H1 (cell line): ENCODE measurements around the gene COLEC12. TPM values are rescaled to one million over a fixed set of nuclear protein-coding genes. Genes with fewer than 3 reads are reported as not detected.

ENCODE experiments used
- CTCF ChIA-PET: fragments of 300-600 bp; sonication (Branson Sonifier 250); formaldehyde crosslinking; loops from one replicate; lab custom pipeline; 2021; ENCODE audit not compliant: partially characterized antibody; lab: Charles Lee
- POLR2A ChIA-PET: fragments of 300-600 bp; sonication (Branson Sonifier 250); formaldehyde crosslinking; loops from one replicate; lab custom pipeline; 2021; ENCODE audit warnings: inconsistent platforms; ENCODE audit not compliant: partially characterized antibody; lab: Charles Lee
- DNase-seq, 2 experiments: peaks; one replicate each; pipeline versions ENCODE4 v3.0.0 to v3.0.0-alpha.2; 2010 to 2022; ENCODE audit warnings: low spot score in 2 of 2, low read depth in 1 of 2, mixed read lengths in 1 of 2
- FAIRE-seq: peaks from 2 replicates; lab custom pipeline; 2011; peaks lifted over from hg19 to GRCh38; lab: Jason Lieb, UNC
- H2AFZ ChIP-seq: 2 replicates; pipeline ENCODE4 v1.8.1; 2012; ENCODE audit warnings: low read length, inconsistent platforms
- H2AK5ac ChIP-seq: 2 replicates; pipeline ENCODE4 v1.6.1; 2013; ENCODE audit warnings: low read depth, low read length
- H2BK120ac ChIP-seq: replicated peaks from 2 replicates; pipeline ENCODE3; 2013; ENCODE audit warnings: low read depth, low read length, inconsistent platforms
- H2BK12ac ChIP-seq: 2 replicates; pipeline ENCODE4 v1.6.1; 2013; ENCODE audit warnings: low read depth, low read length
- H2BK15ac ChIP-seq: 2 replicates; pipeline ENCODE4 v1.6.1; 2013; ENCODE audit warnings: low read length
- H2BK20ac ChIP-seq: 2 replicates; pipeline ENCODE4 v1.6.1; 2013; ENCODE audit warnings: low read length
- H2BK5ac ChIP-seq: 2 replicates; pipeline ENCODE4 v1.6.1; 2013; ENCODE audit warnings: low read depth, low read length
- H3K14ac ChIP-seq: 2 replicates; pipeline ENCODE4 v1.6.1; 2013; ENCODE audit warnings: inconsistent platforms; ENCODE audit not compliant: insufficient read length
- H3K18ac ChIP-seq: 2 replicates; pipeline ENCODE4 v1.6.1; 2013; ENCODE audit warnings: low read length; ENCODE audit errors: extremely low read depth
- H3K23ac ChIP-seq: 2 replicates; pipeline ENCODE4 v1.6.1; 2013; ENCODE audit warnings: inconsistent platforms; ENCODE audit not compliant: insufficient read length
- H3K23me2 ChIP-seq: 2 replicates; pipeline ENCODE4 v1.6.1; 2013; ENCODE audit warnings: low read depth, low read length
- H3K27ac ChIP-seq: 2 replicates; pipeline ENCODE4 v1.6.1; 2011; ENCODE audit warnings: low read depth, low read length, inconsistent platforms
- H3K27me3 ChIP-seq, 4 experiments: replicated peaks in 1 of 4; 1 replicate in 1 of 4; 2 replicates in 3 of 4; pipeline versions ENCODE4 v1.6.1 to v1.8.1; 2011 to 2013; ENCODE audit warnings: low read length in 3 of 4, mild to moderate bottlenecking in 3 of 4, inconsistent platforms in 2 of 4, mixed read lengths in 2 of 4, moderate library complexity in 1 of 4; ENCODE audit not compliant: control insufficient read depth in 3 of 4, insufficient read depth in 3 of 4; ENCODE audit errors: extremely low read depth in 1 of 4
- H3K36me3 ChIP-seq, 4 experiments: 2 replicates each; pipeline versions ENCODE4 v1.6.1 to v1.8.1; 2011 to 2013; ENCODE audit warnings: mild to moderate bottlenecking in 4 of 4, low read length in 3 of 4, moderate library complexity in 2 of 4, control low read depth in 1 of 4, inconsistent platforms in 1 of 4; ENCODE audit not compliant: insufficient read depth in 4 of 4, control insufficient read depth in 2 of 4
- H3K4ac ChIP-seq: replicated peaks from 2 replicates; pipeline ENCODE3; 2013; ENCODE audit warnings: low read length, low read depth, mixed read lengths, inconsistent platforms; ENCODE audit not compliant: insufficient read length
- H3K4me1 ChIP-seq, 4 experiments: replicated peaks in 1 of 4; 1 replicate in 1 of 4; 2 replicates in 3 of 4; pipeline versions ENCODE4 v1.6.1 to v1.8.1; 2011 to 2013; ENCODE audit warnings: low read length in 3 of 4, inconsistent platforms in 2 of 4, mixed read lengths in 1 of 4; ENCODE audit not compliant: insufficient read depth in 4 of 4, control insufficient read depth in 3 of 4
- H3K4me2 ChIP-seq, 2 experiments: 2 replicates each; pipeline versions ENCODE4 v1.6.1 to v1.8.1; 2011 to 2013; ENCODE audit warnings: low read depth in 2 of 2, low read length in 2 of 2, control low read depth in 1 of 2, inconsistent platforms in 1 of 2, mild to moderate bottlenecking in 1 of 2; ENCODE audit not compliant: insufficient read depth in 1 of 2
- H3K4me3 ChIP-seq, 4 experiments: fragments of 200-600, 300-600 bp in 1 of 4; sonication (generic), shearing (Covaris generic), sonication (Bioruptor Twin) in 1 of 4; 2 replicates each; pipeline versions ENCODE4 v1.5.1 to v1.8.1; 2011 to 2016; ENCODE audit warnings: low read length in 4 of 4, low read depth in 3 of 4, control low read depth in 2 of 4, inconsistent platforms in 2 of 4, mild to moderate bottlenecking in 2 of 4, mixed read lengths in 1 of 4, moderate library complexity in 1 of 4; ENCODE audit not compliant: insufficient read depth in 2 of 4; ENCODE audit errors: extremely low read depth in 1 of 4
- H3K56ac ChIP-seq: replicated peaks from 2 replicates; pipeline ENCODE3; 2013; ENCODE audit warnings: low read depth, mild to moderate bottlenecking, mixed read lengths, low read length, inconsistent platforms; ENCODE audit not compliant: insufficient read length
- H3K79me1 ChIP-seq: 2 replicates; pipeline ENCODE4 v1.6.1; 2013; ENCODE audit warnings: low read depth, low read length, control low read depth
- H3K79me2 ChIP-seq, 2 experiments: 2 replicates each; pipeline versions ENCODE4 v1.6.1 to v1.8.1; 2012 to 2013; ENCODE audit warnings: low read length in 2 of 2, mild to moderate bottlenecking in 2 of 2, inconsistent platforms in 1 of 2; ENCODE audit not compliant: insufficient read depth in 2 of 2, control insufficient read depth in 1 of 2
- H3K9ac ChIP-seq, 4 experiments: replicated peaks in 1 of 4; 1 replicate in 1 of 4; 2 replicates in 3 of 4; pipeline versions ENCODE4 v1.6.1 to v1.8.1; 2011 to 2013; ENCODE audit warnings: low read depth in 3 of 4, low read length in 3 of 4, control low read depth in 2 of 4, mild to moderate bottlenecking in 2 of 4, moderate library complexity in 2 of 4, inconsistent platforms in 1 of 4; ENCODE audit errors: extremely low read depth in 1 of 4
- H3K9me3 ChIP-seq, 2 experiments: 2 replicates each; pipeline versions ENCODE4 v1.6.1 to v1.8.1; 2012 to 2013; ENCODE audit warnings: mild to moderate bottlenecking in 2 of 2, moderate library complexity in 2 of 2, control low read depth in 1 of 2, inconsistent platforms in 1 of 2, low read depth in 1 of 2, low read length in 1 of 2, mixed read lengths in 1 of 2; ENCODE audit not compliant: insufficient read depth in 2 of 2
- H4K20me1 ChIP-seq, 2 experiments: replicated peaks in 1 of 2; 2 replicates each; pipeline versions ENCODE3 to v1.8.1; 2011 to 2013; ENCODE audit warnings: inconsistent platforms in 2 of 2, low read length in 2 of 2, mild to moderate bottlenecking in 1 of 2; ENCODE audit not compliant: insufficient read depth in 2 of 2, control insufficient read depth in 1 of 2
- H4K5ac ChIP-seq: 2 replicates; pipeline ENCODE4 v1.6.1; 2013; ENCODE audit warnings: low read length, low read depth, mixed read lengths, inconsistent platforms; ENCODE audit not compliant: insufficient read length
- H4K8ac ChIP-seq: 2 replicates; pipeline ENCODE4 v1.8.0; 2013; ENCODE audit warnings: mild to moderate bottlenecking, moderate library complexity, low read length, inconsistent platforms; ENCODE audit not compliant: insufficient read depth; ENCODE audit errors: extremely low read depth
- H4K91ac ChIP-seq: replicated peaks from 2 replicates; pipeline ENCODE3; 2013; ENCODE audit warnings: low read length, mixed read lengths, inconsistent platforms; ENCODE audit not compliant: insufficient read length
- RAD21 ChIP-seq, 2 experiments: IDR thresholded peaks in 1 of 2; conservative IDR thresholded peaks in 1 of 2; 2 replicates each; pipeline ENCODE4 v1.6.1; 2011; ENCODE audit warnings: low read depth in 2 of 2, low read length in 2 of 2, improper control_type of control experiment in 1 of 2, inconsistent platforms in 1 of 2, mild to moderate bottlenecking in 1 of 2, moderate library complexity in 1 of 2
- SAP30 ChIP-seq: fragments of 300-600 bp; sonication (generic); IDR thresholded peaks from 2 replicates; pipeline ENCODE4 v1.7.1; 2012; ENCODE audit warnings: low read length, moderate library complexity, mild to moderate bottlenecking, inconsistent platforms; ENCODE audit not compliant: insufficient read depth, insufficient replicate concordance
- SIRT6 ChIP-seq: IDR thresholded peaks from one replicate; pipeline ENCODE4 v1.7.1; 2012; ENCODE audit warnings: low read length, inconsistent platforms
- SP2 ChIP-seq: IDR thresholded peaks from 2 replicates; pipeline ENCODE4 v1.6.1; 2012; ENCODE audit warnings: mild to moderate bottlenecking, low read length, inconsistent platforms
- SRF ChIP-seq: IDR thresholded peaks from 2 replicates; pipeline ENCODE4 v1.6.1; 2011; ENCODE audit warnings: mild to moderate bottlenecking, low read depth, low read length, moderate library complexity
- TEAD4 ChIP-seq: IDR thresholded peaks from 2 replicates; pipeline ENCODE4 v1.6.1; 2012; ENCODE audit warnings: low read depth, low read length, inconsistent platforms, mixed read lengths
- USF2 ChIP-seq: IDR thresholded peaks from 2 replicates; pipeline ENCODE4 v1.6.1; 2011; ENCODE audit warnings: low read length, improper control_type of control experiment
- WGBS, 2 experiments: shearing (Covaris generic) in 1 of 2; methylation state at CpG; one replicate each; pipeline versions ENCODE4 v1.1.6 to v1.1.7; 2013 to 2015; ENCODE audit warnings: low lambda C conversion rate in 2 of 2, mixed read lengths in 2 of 2, inconsistent platforms in 1 of 2, low coverage in 1 of 2, missing lambda C conversion rate in 1 of 2; ENCODE audit not compliant: insufficient replicate concordance in 2 of 2, insufficient coverage in 1 of 2, insufficient read length in 1 of 2; ENCODE audit errors: extremely low coverage in 1 of 2, missing lambda C conversion rate in 1 of 2; 5-methylcytosine and 5-hydroxymethylcytosine counted together
- polyA plus RNA-seq, 7 experiments: library from polyadenylated mRNA; depleted of rRNA in 3 of 7; stranded (reverse) in 5 of 7; unstranded in 2 of 7; fragments of >200 nt in 5 of 7; fragments of 200-250 nt in 2 of 7; gene quantifications; 1 replicate in 5 of 7; 2 replicates in 1 of 7; 4 replicates in 1 of 7; pipeline versions ENCODE4 v1.2.1 to v1.2.3, GENCODE V29; 2011 to 2013; ENCODE audit warnings: missing spikeins in 2 of 7, mixed read lengths in 2 of 7
- total RNA-seq: library from RNA; stranded (reverse); fragmentation: NEBNext Ultra II Directional; extraction: Animal tissue kit (Norgen Biotek cat#: 25700); gene quantifications from 2 replicates; pipeline ENCODE4 v1.2.1, GENCODE V29; 2021

COLEC12 gene
- total and polyA plus RNA-seq, 2 of the 8 experiments (the other 6 are each of a cell fraction or from before 2014, with no cell fraction given): 0.44 to 2.3 TPM

GRCh38 chr18:495017-495416 lies 5.5 kb downstream of the COLEC12 start:
- no peak overlapping the region for H3K4me2 ChIP-seq
- no peak overlapping the region for H3K18ac ChIP-seq
- H3K56ac ChIP-seq: no peak overlapping the region
- no peak overlapping the region for H3K4ac ChIP-seq
- H3K79me1 ChIP-seq: no peaks in the 10 kb centered on the region
- H2AFZ ChIP-seq: no peak overlapping the region
- no peak overlapping the region for H2BK12ac ChIP-seq
- H3K9me3 ChIP-seq: no peaks in the 10 kb centered on the region
- FAIRE-seq: no peak
- H2BK20ac ChIP-seq: no peak overlapping the region
- H2AK5ac ChIP-seq: no peak overlapping the region
- peaks cover 0 to 8% (median 5%) of the 10 kb centered on the region in 4 experiments; a peak in 2 of 7 replicates for H3K4me1 ChIP-seq
- H3K23me2 ChIP-seq: peaks cover 10% of the 10 kb centered on the region
- no peak overlapping the region for H2BK120ac ChIP-seq
- H3K79me2 ChIP-seq: no peaks in the 10 kb centered on the region
- ChIA-PET POLR2A (interaction anchor here (1.1 kb wide), 1 partner anchor 22 kb away, joined by 3 read pairs; no protein-coding TSS in a partner anchor), CTCF (interaction anchor here (0.9 to 3.9 kb wide), 8 partner anchors 10 to 119 kb away, joined by 3 to 17 read pairs (median 4); no protein-coding TSS in a partner anchor)
- H4K5ac ChIP-seq: no peak overlapping the region
- peaks cover 13 to 18% (median 17%) of the 10 kb centered on the region in 4 experiments for H3K27me3 ChIP-seq
- no peak overlapping the region for H3K4me3 ChIP-seq
- no peak overlapping the region for H4K91ac ChIP-seq
- 80% methylated on average over 1 of the region's 1 CpG; no CpG with 5 or more reads in 1 of the 2 experiments for WGBS, 2 experiments
- no peaks in the 10 kb centered on the region for H3K36me3 ChIP-seq
- DNase-seq: no peak
- no peak overlapping the region for H2BK5ac ChIP-seq
- H3K9ac ChIP-seq: no peak overlapping the region
- no peak overlapping the region for H4K8ac ChIP-seq
- no peak overlapping the region for H3K27ac ChIP-seq
- H3K23ac ChIP-seq: no peak overlapping the region
- H3K14ac ChIP-seq: no peak overlapping the region
- TF ChIP-seq USF2 (no peak), SAP30 (no peak), SIRT6 (no peak), SP2 (no peak), TEAD4 (no peak), RAD21 (IDR thresholded peaks at IDR 0.05 in 1 of 2, conservative IDR thresholded peaks at IDR 0.05 in 1 of 2; ENCODE audit: low read depth in 2 of 2, low read length in 2 of 2) (no peak), SRF (no peak)
- H4K20me1 ChIP-seq: no peaks in the 10 kb centered on the region
- no peak overlapping the region for H2BK15ac ChIP-seq
